Suprapubic skin (tissue), 4 donors: ENCODE results near the gene COPS3.

Experiments used
- POLR2A ChIP-seq, 2 donors: fragments of 450-650 bp; IDR thresholded peaks; one replicate each; pipeline ENCODE4 v1.6.1; 2017; ENCODE audit warnings: antibody characterized with exemption in 2 of 2, mild to moderate bottlenecking in 2 of 2, moderate library complexity in 2 of 2
- POLR2AphosphoS5 ChIP-seq, 3 donors: sonication (generic); formaldehyde crosslinking; IDR thresholded peaks; one replicate each; pipeline ENCODE4 v1.6.1; 2017; ENCODE audit warnings: antibody characterized with exemption in 3 of 3

- TF ChIP-seq POLR2AphosphoS5 (IDR thresholded peaks at IDR 0.05) (no peak), POLR2A (IDR thresholded peaks at IDR 0.05) (no peak)
Observed at GRCh38 chr17:17256316-17256715, 24.7 kb downstream of the COPS3 start.
